SKM-1 treated with dmso at 0.1 percent for 144 hours (cell line): ENCODE results near the gene CLDN10.
A peak's percentile ranks its signal among the peaks of the same experiment; 100 is the strongest.
"Not testable (repeated sequence)": the region's sequence is repeated elsewhere in the genome, so short reads cannot be mapped to it uniquely, and the experiment has no call there.

Experiments
- DNase-seq: peaks from one replicate; lab custom pipeline; 2025; ENCODE audit not compliant: unreplicated experiment; lab: John Stamatoyannopoulos, UW

Gene CLDN10

GRCh38 chr13:95552539-95553441 is at the start of gene CLDN10:
TSS of gene CLDN10 (plus strand) at chr13:95552720. CDS start at chr13:95552754, 34 bp downstream.
- DNase-seq: no peak

GRCh38 chr13:95503662-95504061 is 48.9 kb upstream of the CLDN10 start:
- DNase-seq: no peak

GRCh38 chr13:95505265-95505664 is 47.3 kb upstream of the CLDN10 start:
- DNase-seq: no peak

DNA sequence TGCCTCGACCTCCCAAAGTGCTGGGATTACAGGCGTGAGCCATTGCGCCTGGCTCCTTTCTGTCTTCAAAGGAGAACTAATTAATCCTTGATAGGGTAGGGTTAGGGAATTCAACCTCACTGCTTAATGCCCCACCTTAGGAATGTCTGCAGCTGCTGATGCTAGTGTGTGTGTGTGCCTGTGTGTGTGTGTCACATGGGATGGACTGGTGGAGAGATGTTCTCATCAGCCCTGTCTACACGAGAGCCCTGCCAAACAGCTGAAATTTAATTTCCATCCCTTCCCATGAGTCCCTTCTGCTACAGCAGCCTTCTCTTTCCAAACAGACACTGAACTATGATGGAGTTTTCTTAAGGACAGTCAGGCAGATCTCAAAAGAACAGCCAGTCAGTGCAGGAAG is 46.5 kb upstream of the CLDN10 start:
- DNase-seq: no peak

- DNase-seq: no peak
These were observed 44.5 kb upstream of the CLDN10 start for GRCh38 chr13:95507991-95508390.

- no peak for DNase-seq
These were observed 43.5 kb upstream of the CLDN10 start for GRCh38 chr13:95508996-95509395.

DNA sequence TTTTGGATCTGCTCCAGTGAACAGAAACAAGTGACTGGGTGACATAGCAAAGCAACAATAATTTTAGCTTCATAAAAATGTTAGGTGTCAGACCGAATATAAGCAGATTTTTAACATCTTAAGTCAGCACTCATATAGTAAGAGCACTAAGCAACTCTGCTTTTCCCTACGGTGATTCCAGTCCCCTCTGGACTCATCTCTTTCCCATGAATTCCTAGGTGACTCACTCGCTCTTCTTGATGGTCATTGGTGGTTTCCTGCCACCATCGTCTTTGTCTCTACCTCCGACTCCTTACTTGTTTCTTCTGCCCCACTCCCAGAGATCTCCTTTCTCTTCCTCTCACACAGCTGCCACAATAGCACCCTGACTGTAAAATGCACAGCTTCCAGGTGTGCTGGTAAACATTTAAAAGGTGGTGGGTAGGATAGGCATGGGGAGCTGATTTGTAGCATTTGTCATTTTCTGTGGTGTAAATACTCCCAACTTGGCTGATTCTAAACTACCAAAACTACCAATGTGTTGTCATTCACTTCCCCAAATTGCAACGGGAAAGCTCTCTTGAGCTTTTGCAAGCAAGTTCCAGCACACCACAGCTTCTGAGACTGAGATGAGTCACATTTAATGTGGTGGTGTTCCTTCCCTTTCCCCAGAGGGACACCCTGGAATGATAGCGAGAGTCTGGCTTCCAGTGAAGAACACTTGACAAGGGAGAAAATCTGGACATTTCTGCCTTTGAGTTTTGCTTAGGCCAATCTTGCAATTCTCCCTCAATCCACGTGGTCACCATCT is 42.8 kb upstream of the CLDN10 start:
- DNase-seq: peak; percentile 84

- DNase-seq: no peak
These were observed 41.6 kb upstream of the CLDN10 start for GRCh38 chr13:95510950-95511349.

GRCh38 chr13:95512424-95512823 is 40.1 kb upstream of the CLDN10 start:
- no peak for DNase-seq

- no peak for DNase-seq
These were observed 39.6 kb upstream of the CLDN10 start for GRCh38 chr13:95512957-95513356.

DNA sequence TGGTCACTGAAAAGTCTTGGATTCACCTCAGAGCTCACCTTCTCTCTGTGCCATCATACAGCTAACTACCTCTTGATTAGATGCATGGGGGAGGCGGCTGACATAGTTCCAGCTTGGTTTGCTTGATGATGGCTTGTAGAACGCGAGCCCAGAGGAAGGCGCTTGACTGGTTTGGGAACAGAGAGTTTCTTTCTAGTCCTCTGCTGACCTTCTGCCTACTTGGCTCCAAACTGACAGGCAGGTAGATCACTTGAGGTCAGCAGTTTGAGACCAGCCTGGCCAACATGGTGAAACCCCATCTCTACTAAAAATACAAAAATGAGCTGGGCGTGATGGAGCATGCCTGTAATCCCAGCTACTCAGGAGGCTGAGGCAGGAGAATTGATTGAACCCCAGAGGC is 36.9 kb upstream of the CLDN10 start:
- not testable (repeated sequence) for DNase-seq

GRCh38 chr13:95516021-95516420 is 36.5 kb upstream of the CLDN10 start:
- DNase-seq: no peak

DNA sequence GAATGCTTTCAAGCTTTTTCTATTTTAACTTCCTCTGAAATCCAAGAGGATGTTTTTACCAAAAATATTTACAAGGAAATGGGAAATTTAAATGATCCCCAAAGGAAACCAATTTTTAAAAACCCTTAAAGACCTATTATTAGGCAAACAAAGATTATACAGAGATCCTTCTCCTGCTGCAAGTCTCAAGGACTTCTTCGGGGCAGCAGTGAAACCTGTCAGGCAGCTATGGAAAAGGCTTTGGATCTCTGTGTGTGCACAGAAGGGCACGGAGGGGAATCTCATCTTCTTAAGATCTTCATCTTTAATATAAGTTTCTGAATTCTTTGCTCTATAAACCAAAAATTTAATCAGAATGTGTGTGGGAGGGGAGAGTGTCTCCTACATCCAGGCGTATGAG is 36.0 kb upstream of the CLDN10 start:
- no peak for DNase-seq

DNA sequence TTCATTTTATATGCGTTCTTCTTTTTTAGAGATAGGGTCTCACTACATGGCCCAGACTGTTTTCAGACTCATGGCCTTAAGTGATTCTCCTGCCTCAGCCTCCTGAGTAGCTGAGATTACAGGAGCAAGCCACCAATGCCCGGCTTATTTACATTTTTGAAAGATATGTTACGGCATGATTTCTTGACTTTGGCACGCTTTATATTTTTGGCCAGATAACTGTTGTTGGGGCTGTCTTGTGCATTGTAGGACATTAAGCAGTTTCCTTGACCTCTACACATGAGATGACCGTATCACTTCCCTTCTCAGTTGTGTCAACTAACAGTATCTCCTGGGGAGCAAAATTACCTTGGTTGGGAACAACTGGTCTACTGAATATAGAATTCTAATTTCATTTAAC is 28.9 kb upstream of the CLDN10 start:
- no peak for DNase-seq

DNA sequence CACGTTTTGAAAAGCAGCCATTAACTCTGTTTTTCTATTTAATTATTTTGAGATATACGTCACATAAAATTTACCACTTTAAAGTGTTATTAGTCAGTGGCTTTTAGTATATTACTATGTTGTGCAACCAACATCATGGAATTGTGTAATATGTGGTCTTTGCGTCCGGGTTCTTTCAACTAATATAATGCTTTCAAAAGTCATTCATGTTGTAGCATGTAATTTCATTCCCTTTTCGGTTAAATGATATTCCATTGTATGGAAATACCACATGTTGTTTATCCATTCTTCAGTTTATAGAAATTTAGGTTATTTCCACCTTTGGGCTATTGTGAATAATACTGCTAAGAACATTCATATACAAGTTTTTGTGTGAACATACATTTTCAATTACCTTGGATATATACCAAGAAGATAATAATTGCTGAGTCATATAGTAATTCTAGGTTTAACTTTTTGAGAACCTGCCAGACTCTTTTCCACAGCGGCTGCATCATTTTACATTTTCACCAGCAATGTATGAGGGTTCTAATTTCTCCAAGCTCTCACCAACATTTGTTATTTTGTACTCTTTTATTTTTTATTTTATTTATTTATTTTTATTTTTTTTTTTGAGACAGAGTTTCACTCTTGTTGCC is 28.1 kb upstream of the CLDN10 start:
- DNase-seq: peak; percentile 12

GRCh38 chr13:95527955-95528354 is 24.6 kb upstream of the CLDN10 start:
- no peak for DNase-seq

DNA sequence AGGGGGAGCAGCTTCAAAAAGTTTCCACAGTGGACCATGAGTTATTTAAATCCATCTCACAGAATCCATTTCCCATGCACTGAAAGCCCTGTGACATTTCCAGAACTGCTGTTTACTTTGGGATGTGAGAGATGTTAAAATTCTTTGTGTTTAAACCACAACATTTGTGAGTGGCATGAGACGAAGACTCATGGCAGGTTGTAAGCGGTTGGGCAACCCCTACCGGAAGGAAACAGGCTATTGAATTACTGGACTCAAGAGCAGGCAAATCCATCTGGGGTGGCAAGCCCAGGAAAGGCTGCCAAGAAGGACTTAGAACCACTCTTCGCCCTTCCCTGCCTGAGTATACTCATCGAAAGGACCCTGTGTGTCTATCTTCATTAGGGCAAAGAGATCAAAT is 22.3 kb upstream of the CLDN10 start:
- DNase-seq: peak; percentile 24

DNA sequence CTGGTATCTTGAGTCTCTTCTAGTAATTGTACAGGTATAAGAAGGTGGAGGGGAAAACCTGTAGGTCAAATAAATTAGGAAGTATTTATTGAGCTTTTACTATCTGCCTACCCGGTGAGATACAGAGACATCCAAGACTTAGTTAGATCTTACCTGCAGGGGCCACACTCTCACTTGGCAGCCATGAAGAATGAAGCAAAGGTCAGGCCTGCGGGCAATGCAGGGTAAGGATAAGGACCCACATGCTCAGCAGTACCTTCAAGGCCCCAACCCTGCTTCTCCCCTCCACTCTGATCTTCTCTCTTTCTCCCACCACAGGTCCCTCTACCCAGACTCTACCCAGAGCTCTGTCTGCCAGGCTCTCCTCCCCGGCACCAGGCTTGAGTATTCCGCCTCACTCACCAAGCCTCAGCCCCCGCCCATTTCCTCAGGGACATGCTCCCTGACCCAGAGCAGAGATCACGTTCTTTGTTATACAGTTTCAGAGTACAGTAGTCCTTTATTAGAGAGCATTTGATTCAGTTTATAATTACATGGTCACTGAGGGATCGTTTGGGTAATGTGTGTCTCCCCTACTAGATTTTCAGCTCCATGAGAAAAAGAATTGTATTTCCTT is 18.9 kb upstream of the CLDN10 start:
- no peak for DNase-seq

GRCh38 chr13:95535243-95535642 is 17.3 kb upstream of the CLDN10 start:
- no peak for DNase-seq

DNA sequence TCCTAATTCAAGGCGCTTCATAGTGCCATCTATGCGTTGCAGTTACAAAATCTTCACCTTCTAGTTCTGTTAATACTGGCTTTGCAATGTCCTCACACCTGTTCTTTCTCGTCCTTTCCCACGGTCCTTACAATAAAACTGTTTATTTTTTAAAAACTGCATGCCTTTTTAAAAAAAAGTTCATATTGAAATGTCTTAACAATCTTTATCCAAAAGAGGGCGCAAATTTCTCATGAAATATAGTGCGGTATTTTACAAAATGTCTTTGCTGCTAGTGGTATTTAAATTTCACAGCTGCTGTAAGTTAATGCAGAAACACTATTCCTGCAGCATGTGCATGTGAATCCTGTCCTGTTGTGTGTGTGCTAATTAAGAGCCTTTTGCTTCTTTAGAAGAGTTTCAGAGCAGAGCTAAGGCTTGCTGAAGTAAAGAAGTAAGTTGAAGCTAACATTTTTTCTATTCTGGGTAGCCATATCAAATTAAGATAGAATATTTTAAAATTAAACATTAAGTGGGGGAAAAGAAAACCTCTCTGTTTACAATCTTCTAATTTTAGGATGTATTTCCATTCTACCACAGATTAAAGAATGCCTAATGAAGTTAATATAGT is 15.8 kb upstream of the CLDN10 start:
- no peak for DNase-seq

DNA sequence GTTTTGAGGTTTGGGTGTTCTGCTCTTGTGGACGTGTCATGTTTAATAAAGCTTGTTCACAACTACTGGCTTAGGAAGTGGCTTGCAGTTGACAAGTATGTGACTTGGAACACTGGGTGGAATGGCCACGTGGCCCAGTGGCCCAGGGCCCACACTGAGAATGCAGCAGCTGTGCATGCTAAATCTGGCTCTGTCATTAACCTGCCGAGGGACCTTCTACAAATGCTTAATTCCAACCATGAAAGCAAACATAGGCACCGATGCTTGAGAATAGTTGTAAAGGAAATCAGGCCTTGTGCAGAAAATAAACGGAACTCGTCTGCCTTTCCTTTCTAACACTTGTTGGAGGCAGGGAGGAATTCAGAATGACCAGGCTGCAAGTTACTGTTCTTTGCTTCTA is 11.6 kb upstream of the CLDN10 start:
- no peak for DNase-seq
